Hepatic stellate cell (primary cell): Measurements from ENCODE around the gene LPO.

Source experiments
- DNase-seq: peaks from one replicate; pipeline ENCODE4 v3.0.0; 2011; ENCODE audit warnings: low spot score

The LPO gene

DNA sequence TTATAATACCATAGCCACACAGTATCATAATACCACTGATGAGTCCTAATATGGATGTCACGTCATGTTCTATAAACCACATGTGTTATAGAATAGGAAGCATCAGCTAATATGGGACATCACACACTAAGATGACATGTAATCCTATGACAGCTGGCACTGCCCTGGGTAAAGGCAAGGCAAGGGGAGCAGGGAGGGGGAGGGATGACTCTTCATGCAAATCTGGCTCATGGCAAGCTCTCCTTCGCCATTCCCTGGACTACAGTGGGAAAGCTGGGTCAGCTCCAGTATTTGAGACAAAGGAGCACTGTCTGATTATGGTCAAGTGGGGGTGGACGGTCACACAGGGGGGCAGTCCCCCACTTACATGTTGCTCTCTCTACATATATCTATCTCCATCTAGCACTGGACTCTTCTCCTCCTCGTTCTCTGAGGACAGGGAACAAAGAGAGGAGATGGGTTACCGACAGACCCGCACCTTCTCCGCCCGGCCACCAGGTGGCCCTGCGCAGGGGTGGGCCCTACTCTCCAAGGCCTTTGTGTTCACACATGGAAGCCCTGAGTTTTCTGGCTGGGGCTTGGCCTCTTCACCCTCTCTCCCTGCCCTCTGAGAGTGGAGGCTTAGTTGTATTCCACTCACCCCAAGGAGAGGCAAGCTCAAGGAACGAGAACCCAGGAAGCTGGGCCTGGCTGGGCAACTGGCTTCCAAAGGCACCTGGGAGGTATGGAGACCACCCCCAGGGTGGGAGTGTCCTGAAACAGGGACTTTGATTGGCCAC is 65.8 kb downstream of the LPO start:
- DNase-seq, result peak; percentile 64

DNA sequence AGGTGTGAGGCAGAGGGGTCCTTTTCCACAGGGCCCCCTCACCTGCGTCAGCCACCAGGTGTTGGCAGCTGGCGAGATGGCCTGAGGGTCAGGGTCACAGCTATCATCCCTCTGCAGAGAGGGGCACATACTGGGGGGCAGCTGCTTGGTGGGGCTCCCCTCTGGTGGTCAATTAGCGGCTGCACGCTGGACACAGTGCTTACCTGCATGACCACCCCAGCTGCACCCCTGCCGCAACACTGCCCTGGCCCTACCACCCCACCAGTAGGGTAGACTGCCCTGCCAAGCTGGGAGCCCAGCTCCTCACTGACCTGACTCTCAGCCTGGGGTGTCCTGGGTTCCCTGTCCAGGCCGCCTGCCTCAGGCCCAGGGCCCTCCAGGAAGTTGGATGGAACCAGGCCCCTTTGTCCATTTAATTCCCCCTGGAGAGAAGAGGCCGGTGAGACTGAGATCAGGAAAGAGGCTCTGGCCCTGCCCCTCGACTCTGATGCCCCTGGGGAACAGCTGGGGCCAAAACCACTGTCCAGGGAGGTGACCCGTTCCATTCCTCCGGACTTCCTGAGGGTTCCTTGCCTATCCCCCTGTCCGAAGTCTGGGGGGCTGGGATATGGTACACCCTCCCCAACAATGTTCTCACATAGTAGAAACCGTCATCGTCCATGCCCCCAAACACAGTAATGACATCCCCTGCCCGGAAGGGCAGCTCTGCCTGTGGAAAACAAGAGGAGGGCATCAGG is 66.5 kb downstream of the LPO start:
- peak; percentile 5 for DNase-seq

- DNase-seq, result no peak
Observed at GRCh38 chr17:58305626-58306025, 67.2 kb downstream of the LPO start.

DNA sequence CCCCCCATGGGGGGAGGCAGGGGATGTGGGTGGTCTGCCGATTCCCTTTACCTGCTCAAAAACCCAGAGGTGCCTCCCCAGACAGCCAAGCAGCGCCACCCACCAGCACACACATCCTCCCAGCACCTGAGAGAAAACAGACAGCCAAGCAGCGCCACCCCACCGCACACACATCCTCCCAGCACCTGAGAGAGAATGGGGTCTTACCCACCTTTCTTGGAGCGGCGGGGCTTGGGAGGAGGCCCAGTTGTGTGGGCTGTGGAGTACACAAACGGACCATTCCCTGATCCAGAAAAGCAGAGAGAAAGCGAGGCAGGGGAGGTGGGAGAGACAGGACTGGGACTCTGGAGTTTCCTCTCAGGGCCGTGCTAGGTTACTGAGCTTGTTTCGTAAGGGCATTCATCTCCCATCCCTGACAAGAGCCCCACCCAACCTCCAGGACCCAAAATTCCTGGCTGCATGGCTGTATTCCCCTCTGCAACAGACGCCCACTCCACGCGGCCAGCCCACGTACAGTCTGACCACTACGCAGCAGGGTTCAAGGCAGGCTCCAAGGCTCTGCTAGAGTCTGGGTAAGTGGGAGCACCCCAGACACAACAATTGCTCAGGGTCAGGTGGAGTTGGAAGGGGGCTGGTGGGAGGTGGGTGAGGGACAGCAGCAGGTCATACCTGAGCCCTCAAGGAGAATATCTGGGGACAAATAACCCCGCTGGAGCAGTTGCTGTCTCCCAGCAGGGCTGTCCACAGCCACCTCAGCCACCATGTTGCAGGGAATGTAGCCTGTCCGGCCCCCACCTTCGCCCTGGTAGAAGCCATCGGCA is 68.0 kb downstream of the LPO start:
- DNase-seq, result no peak

DNA sequence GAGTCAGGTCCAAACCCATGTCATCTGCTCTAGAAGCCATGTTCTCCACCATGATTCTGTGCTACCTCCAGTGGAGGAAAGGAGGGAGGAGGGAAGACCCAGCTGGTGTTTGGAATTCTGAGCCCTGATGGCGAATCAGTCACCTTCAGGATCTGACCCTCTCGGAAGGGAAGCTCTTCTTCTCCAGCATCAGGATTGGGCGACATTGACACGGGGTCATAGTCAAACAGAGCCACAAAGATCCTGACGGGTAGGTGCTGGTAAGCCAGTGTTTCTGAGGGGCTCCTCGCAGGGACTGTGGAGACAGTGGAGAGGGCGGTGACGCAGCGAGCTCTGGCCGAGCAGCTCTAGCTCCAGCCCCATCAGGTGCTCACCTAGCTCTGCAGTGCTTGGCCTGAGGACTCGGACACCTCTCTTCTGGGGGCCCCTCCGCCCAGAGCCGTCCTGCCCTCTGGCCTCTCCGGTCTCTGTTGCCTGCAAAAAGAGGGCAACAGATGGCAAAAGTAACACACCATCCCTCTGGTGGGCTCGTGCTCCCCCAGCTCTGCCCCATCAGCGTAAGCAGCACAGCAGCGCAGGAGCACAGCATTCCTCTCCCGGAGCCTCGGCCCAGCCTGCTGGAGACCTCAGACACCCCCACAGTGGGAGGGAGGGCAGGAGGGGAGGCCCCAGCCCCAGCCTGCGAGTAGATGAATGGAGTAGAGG is 69.2 kb downstream of the LPO start:
- peak; percentile 6 for DNase-seq

DNA sequence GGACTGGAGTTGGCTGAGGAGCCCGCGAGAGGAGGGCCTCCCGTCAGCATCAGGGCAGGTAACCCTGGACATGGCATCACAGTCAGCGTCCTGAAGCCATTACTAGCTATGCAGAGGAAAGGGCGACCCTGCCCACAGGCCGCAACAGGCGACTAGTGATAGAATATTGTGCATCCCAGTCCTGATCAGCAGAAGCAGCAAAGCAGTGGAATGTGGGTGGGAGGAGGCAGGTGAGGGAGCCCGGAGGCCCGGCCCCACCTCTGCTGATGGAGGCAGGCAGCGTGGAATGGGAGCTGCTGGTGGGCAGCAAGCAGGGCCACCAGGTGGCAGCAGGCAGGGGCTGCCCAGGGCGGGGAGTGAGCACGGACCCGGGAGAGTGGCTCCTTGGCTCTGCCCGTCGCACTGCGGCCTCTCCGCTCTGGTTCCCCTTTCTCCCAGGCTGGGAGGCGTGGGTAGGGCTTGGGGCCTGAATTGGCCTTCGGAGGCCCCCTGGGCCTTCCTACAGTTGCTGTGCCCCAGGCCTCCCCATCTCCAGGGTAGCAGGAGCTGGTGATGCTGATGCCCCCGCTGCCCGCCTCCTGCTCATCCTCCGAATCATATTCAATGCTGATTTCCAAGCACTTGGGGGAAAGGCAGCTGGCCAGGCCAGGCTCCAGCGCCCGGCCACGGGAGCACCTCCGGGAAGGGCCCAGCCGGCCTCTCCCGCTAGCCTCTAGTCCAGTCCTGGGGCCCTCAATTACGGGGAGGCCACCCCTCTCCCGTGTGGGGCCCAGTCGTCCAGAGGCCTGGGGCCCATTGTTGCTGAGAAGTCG is 70.0 kb downstream of the LPO start:
- DNase-seq, result no peak

- DNase-seq, result no peak
Observed at GRCh38 chr17:58308985-58309917, 70.9 kb downstream of the LPO start.

GRCh38 chr17:58309918-58310259 is 71.5 kb downstream of the LPO start:
- no peak for DNase-seq

DNA sequence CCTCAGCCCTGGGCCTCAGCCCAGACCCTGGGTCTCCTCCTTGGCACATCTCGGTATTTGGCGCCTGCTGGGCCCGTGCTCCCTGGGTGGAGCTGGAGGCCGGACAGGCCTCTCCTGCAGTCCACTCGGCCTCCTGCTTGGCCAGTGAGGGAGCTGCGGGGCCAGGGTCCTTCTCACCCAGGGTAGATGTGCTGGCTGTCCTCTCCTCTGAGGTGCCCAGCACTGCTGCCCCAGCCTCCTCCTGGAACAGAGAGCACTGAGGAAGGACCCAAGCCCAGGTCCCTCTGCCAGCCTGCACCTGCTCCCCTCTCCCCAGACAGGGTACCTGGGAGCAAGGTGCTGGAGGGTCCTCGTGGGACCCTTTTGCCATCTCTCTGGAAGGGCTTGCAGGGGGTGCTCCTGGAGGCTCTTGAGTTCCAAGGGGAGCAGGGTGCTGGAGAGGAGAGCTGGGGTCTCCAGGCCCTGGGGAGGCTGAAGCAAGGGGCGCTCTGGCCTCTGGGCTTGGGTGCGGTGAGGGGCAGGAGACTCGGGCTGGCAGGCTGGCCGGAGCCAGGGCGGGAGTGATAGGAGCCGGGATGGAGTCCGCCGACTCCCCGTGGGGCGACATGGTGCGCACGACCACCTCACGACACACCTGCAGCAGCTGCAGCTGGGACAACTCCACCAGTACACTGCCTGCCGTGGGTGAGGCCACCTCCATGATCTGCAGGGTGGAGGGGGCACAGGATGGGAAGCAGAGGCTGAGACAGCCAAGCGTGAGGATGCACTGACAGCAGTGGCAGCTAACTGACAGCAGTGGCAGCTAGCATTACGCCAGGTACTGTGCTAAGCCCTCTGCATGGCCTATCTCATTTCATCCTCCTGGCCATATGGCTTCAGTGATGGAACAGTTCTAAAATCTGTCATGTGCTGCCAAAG is 72.4 kb downstream of the LPO start:
- DNase-seq, result no peak

- DNase-seq, result no peak
Observed at GRCh38 chr17:58311429-58311894, 73.1 kb downstream of the LPO start.

DNA sequence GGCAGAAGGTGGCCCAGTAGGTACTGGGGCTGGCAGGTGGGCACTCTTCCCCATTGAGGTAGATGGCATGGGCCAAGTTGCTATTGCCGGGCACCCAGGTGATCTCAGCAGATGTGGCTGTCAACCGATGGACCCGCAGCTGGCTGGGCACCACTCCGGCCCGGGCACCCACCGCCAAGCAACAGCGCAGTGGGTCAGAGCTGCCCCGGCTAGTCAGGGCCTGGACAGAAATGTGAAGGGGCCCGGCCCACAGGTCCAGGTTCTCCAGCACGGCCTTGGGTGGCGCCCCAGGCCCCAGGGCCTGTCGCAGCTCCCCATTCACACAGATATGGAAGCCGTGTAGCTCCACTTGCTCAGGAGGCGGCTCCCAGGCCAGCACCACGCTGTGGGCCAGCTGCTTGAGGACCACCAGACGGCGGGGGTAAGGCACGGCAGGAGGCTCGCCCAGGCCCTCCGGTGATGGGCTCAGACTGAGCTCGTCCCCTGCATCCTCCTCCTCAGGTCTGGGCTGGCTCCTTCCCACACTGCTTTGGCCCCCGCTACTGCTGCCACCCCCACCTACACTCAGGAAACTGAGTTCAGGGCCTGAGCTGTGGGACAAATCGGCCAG is 73.7 kb downstream of the LPO start:
- DNase-seq, result no peak

- DNase-seq, result no peak
Observed at GRCh38 chr17:58312829-58313228, 74.4 kb downstream of the LPO start.

DNA sequence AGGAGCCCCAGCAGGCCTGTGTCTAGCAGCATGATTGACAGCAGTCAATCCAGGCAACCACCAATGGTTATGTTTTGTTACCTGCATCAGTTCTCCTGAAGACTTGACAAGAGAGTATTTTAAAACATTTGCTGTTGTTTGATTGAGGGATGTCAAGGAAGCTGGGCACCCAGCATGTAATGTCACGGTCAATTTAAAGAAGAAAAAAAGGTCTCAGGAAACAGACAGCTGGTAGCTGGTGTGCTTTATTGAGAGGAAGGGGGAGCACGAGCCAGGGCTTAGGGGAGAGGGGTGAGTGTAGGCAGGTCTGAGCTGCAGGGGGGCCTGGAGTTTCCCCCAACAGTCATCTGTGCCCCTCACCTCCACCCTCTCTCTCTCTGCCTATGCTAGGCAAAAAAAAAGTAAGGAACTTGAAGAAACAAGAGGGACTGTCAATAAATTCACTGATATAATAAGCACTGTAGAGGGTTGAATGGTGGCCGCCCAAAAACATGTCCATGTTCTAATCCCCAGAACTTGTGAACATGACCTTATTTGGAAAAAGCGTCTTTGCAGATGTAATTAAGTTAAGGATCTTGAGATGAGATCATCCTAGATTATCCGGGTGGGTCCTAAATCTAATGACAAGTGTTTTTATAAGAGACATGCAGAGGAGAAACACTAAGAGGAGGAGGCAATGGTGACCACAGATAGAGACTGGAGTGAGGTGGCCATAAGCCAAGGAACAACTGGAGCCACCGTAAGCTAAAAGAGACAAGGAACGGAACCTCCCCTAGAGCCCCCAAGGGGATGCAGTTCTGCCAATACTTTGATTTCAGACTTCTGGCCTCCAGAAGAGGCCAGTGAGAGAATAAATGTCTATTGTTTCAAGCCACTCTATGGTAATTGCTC is 75.7 kb downstream of the LPO start:
- DNase-seq, result no peak

GRCh38 chr17:58314706-58315015 is 76.3 kb downstream of the LPO start:
- DNase-seq, result no peak

DNA sequence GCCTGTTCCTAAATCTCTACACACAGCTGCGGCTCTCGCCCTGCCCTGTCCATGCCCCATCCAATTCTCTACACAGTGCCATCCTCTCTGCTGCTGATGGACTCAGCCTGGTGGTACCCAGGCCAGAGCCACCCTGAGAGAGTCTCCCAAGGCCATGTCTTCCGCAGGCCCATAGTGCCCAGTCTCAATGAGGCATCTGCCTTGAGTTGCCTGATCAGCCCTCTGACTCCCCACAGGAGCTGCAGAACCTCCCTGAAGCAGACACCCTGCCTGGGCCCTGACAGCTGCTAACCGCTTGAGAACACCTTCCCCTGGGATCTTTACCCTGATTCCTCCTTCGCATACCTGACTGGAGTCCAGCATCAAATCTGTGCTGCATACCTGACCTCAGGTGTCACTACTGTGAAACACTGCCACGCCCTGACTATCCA is 76.9 kb downstream of the LPO start:
- DNase-seq, result no peak

DNA sequence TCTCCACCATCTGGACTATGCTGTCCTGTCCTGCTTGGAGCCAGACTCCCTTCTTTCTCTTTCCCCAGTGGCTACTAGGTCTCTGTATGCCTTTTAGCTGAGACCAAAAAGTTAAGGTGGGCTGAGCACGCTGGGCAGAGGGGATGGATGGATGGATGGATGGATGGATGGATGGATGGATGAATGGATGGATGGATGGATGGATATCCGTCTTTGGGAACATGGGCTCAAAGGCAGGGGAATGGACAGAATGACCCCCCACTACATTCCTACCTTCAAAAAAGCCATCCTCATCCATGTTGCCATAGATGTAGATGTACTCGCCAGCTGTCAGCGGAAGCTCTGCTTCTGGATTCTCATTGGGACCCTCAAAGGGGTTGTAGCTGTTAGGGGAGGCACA is 77.4 kb downstream of the LPO start:
- no peak for DNase-seq

DNA sequence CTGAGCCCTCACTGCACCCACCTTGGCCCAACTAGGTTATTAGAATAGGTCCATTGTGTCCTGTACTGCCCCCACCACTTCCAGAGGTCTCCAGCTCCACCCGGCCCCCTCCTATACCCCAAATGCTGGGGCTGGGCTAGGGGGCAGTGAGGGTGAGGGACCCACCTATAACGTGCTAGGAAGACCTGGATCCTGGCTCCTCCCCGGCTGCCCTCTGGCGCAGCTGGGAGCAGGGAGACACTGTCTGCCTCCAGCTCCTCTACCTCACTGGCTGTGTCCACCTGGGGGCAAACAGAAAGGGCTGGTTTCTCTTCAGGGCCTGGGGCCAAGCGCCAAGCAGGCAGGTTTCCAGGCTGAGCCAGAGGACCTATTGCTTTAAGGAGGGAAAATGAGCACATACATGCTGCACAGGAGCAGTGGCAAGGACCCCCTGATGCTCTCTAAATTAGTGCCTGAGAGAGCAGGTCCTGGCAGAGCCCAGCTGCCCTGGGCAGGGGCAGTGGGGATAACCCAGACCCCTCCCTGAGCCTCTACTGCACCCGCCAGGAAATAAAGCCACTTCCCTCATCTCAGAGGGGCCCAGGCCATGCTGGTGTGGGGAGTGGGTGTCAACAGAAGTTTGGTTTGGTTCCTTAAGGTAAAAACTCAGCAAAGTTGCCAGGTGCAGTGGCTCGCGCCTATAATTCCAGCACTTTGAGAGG is 78.0 kb downstream of the LPO start:
- no peak for DNase-seq
